Fibroblast of the aortic adventitia (primary cell): Measurements from ENCODE around the gene DAB2IP. TPM values are rescaled to one million over a fixed set of nuclear protein-coding genes. Genes with fewer than 3 reads are reported as not detected.

Experiments used
- DNase-seq: peaks from one replicate; pipeline ENCODE4 v3.0.0-alpha.2; 2010; ENCODE audit warnings: low read depth
- H3K4me3 ChIP-seq: 2 replicates; pipeline ENCODE4 v1.5.1; 2011; ENCODE audit warnings: low read depth, mild to moderate bottlenecking, control low read depth, low read length, moderate library complexity
- CTCF ChIP-seq: IDR thresholded peaks from 2 replicates; pipeline ENCODE4 v1.5.1; 2011; ENCODE audit warnings: mild to moderate bottlenecking, low read length, control low read depth, inconsistent platforms; ENCODE audit not compliant: insufficient read depth
- total RNA-seq: library from RNA; depleted of rRNA; stranded (reverse); fragments of >200 nt; gene quantifications from 2 replicates; pipeline ENCODE4 v1.2.3, GENCODE V29; 2012; ENCODE audit warnings: low replicate concordance

Gene DAB2IP
- total RNA-seq, 1 donor = 17.4 TPM

- no peak for TF ChIP-seq CTCF
- H3K4me3 ChIP-seq = peak overlapping the region; percentile 79
- no peak for DNase-seq
Measured at GRCh38 chr9:121699571-121700164, 48.2 kb downstream of the DAB2IP start.

- DNase-seq = peak; percentile 50
- H3K4me3 ChIP-seq = peak overlapping the region; percentile 79
- TF ChIP-seq CTCF = peak; percentile 78
Measured at GRCh38 chr9:121700165-121700831, 48.9 kb downstream of the DAB2IP start.

GRCh38 chr9:121700832-121701419, 49.5 kb downstream of the DAB2IP start:
- no peak for TF ChIP-seq CTCF
- H3K4me3 ChIP-seq = peak overlapping the region; percentile 79

GRCh38 chr9:121701736-121702261, 50.4 kb downstream of the DAB2IP start:
- no peak overlapping the region for H3K4me3 ChIP-seq
- no peak for TF ChIP-seq CTCF
- no peak for DNase-seq

More at GRCh38 chr9:121700832-121701419, 49.5 kb downstream of the DAB2IP start:
- DNase-seq = no peak

GRCh38 chr9:121703014-121703734, 51.7 kb downstream of the DAB2IP start:
- no peak for DNase-seq
- TF ChIP-seq CTCF = peak; percentile 21
- H3K4me3 ChIP-seq = no peak overlapping the region

- DNase-seq = no peak
- H3K4me3 ChIP-seq = no peak overlapping the region
- no peak for TF ChIP-seq CTCF
Measured at GRCh38 chr9:121704281-121704680, 52.8 kb downstream of the DAB2IP start.
